Upper lobe of left lung (tissue), 6 donors: Measurements from ENCODE around the gene SNX33. TPM values are rescaled to one million over a fixed set of nuclear protein-coding genes. Genes with fewer than 3 reads are reported as not detected.
A peak's percentile ranks its signal among the peaks of the same experiment; 100 is the strongest.
"Not testable (repeated sequence)": the region's sequence is repeated elsewhere in the genome, so short reads cannot be mapped to it uniquely, and the experiment has no call there.

Experiments
- ATAC-seq, 2 donors: fragments of 200-7000 bp; cut with Tn5 transposase; one replicate each; pipeline ENCODE4 v1.9.1; 2022; ENCODE audit warnings: mild to moderate bottlenecking in 2 of 2, moderate library complexity in 2 of 2; ENCODE audit not compliant: low FRiP score in 2 of 2
- DNase-seq, 2 donors: peaks; one replicate each; pipeline ENCODE4 v3.0.0-alpha.2; 2019 to 2020
- H3K27ac ChIP-seq, 4 donors: fragments of 200-600 bp; sonication (generic); one replicate each; pipeline ENCODE4 v1.5.1; 2016 to 2019
- H3K27me3 ChIP-seq, 4 donors: fragments of 200-600 bp; sonication (generic); one replicate each; pipeline ENCODE4 v1.5.1; 2017 to 2019
- H3K36me3 ChIP-seq, 4 donors: fragments of 200-600 bp; sonication (generic); one replicate each; pipeline ENCODE4 v1.5.1; 2016 to 2019
- H3K4me1 ChIP-seq, 4 donors: fragments of 200-600 bp; sonication (generic); one replicate each; pipeline ENCODE4 v1.5.1; 2018 to 2019
- H3K4me3 ChIP-seq, 4 donors: fragments of 200-600 bp; sonication (generic); one replicate each; pipeline ENCODE4 v1.5.1; 2017 to 2019; ENCODE audit warnings: mild to moderate bottlenecking in 2 of 4, moderate library complexity in 1 of 4
- H3K9me3 ChIP-seq, 4 donors: fragments of 200-600 bp; sonication (generic); one replicate each; pipeline ENCODE4 v1.5.1; 2018 to 2019
- EP300 ChIP-seq, 4 donors: sonication (generic); formaldehyde crosslinking; IDR thresholded peaks; one replicate each; pipeline ENCODE4 v1.5.1; 2017; ENCODE audit warnings: antibody characterized with exemption in 4 of 4, control low read depth in 2 of 4
- POLR2A ChIP-seq, 4 donors: fragments of 450-650 bp; IDR thresholded peaks; one replicate each; pipeline ENCODE4 v1.5.1; 2016 to 2017; ENCODE audit warnings: antibody characterized with exemption in 4 of 4, mild to moderate bottlenecking in 2 of 4
- POLR2AphosphoS5 ChIP-seq, 2 donors: sonication (generic); formaldehyde crosslinking; IDR thresholded peaks; one replicate each; pipeline ENCODE4 v1.5.1; 2017; ENCODE audit warnings: antibody characterized with exemption in 2 of 2
- WGBS, 2 donors: methylation state at CpG; one replicate each; pipeline ENCODE4 v1.1.5; 2017 to 2018; 5-methylcytosine and 5-hydroxymethylcytosine counted together
- total RNA-seq, 6 donors: library from RNA; depleted of rRNA in 4 of 6; stranded (reverse); fragments of >200 nt in 4 of 6; gene quantifications; one replicate each; pipeline versions ENCODE4 v1.1.0 to v1.2.1, GENCODE V29; 2016 to 2021
- TF ChIP-seq, protein P1 (sequence below), 6 experiments: fragments of 450-650 bp in 4 of 6; fragments of 200-600 bp in 2 of 6; sonication (generic) in 2 of 6; IDR thresholded peaks; one replicate each; pipeline ENCODE4 v1.5.1; 2016 to 2019; ENCODE audit warnings: antibody characterized with exemption in 6 of 6
- donor health status: DM: no; HTN: no; CAD: no; lungs with moderate emphysema.
- donor health status: DM: no; HTN: yes; CAD: no; lungs with severe emphysema.

Gene SNX33
- total RNA-seq, 6 donors from 2014 or later, result 26.7 to 46.1 (median 31.7) TPM

DNA sequence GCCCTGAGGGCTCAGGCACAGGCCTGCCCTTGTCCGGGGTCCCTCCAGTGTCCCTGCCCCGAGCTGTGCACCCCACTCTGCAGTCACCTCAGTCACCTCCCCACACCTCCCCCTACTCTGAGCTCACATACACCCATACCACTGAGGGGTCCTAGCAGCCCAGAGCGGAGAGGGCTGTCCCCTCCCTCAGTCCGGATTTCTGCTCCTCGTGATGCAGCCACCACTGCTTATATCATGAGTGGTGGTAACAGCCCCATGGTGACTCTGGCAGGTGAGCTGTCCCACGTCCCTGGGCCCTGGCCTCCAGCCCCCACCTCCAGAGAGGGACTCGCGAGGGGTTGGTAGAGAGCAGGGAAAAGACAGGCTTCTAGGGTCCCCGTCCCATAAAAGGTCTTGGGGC is 56.9 kb downstream of the SNX33 start:
- H3K9me3 ChIP-seq, result no peaks in the 10 kb centered on the region
- no peak overlapping the region for H3K4me3 ChIP-seq
- no peak for DNase-seq
- peaks cover 14 to 28% (median 19%) of the 10 kb centered on the region in 4 donors for H3K4me1 ChIP-seq
- H3K36me3 ChIP-seq, result no peaks in the 10 kb centered on the region
- TF ChIP-seq POLR2A (IDR thresholded peaks at IDR 0.05) (no peak), EP300 (IDR thresholded peaks at IDR 0.05) (no peak), POLR2AphosphoS5 (IDR thresholded peaks at IDR 0.05) (no peak)
- TF ChIP-seq, protein P1, sequence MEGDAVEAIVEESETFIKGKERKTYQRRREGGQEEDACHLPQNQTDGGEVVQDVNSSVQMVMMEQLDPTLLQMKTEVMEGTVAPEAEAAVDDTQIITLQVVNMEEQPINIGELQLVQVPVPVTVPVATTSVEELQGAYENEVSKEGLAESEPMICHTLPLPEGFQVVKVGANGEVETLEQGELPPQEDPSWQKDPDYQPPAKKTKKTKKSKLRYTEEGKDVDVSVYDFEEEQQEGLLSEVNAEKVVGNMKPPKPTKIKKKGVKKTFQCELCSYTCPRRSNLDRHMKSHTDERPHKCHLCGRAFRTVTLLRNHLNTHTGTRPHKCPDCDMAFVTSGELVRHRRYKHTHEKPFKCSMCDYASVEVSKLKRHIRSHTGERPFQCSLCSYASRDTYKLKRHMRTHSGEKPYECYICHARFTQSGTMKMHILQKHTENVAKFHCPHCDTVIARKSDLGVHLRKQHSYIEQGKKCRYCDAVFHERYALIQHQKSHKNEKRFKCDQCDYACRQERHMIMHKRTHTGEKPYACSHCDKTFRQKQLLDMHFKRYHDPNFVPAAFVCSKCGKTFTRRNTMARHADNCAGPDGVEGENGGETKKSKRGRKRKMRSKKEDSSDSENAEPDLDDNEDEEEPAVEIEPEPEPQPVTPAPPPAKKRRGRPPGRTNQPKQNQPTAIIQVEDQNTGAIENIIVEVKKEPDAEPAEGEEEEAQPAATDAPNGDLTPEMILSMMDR (IDR thresholded peaks at IDR 0.05), result no peak
- WGBS, 2 donors, result 92 to 93% methylated on average over 8 to 9 of the region's 9 CpGs
- peak overlapping the region in 2 of 4 donors; percentile 54 to 64 for H3K27ac ChIP-seq
- no peak for ATAC-seq
- H3K27me3 ChIP-seq, result no peaks in the 10 kb centered on the region

DNA sequence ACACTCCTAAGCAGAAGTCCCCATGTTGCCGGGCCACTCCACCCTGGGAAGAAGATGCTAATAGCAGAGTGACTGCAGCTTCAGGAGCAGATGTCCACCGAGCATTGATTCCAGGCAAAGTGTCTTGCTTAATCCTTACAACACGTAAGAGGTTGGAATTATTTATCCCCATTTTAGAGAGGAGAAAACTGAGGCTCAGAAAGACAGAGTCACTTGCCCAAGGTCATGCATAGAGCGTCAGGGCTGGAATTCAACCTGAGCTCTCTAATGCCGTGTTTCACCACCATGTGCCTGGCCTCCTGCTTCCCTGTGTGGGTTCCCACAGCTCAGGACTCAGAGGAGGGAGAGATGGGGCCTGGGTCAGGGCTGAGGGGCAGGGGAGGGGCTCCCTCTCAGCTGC is 57.7 kb downstream of the SNX33 start:
- H3K27ac ChIP-seq, result peak overlapping the region in 2 of 4 donors; percentile 54 to 64
- ATAC-seq, H3K9me3 ChIP-seq, DNase-seq, H3K4me3 ChIP-seq, H3K36me3 ChIP-seq, H3K27me3 ChIP-seq: not testable (repeated sequence)
- H3K4me1 ChIP-seq, result peaks cover 9 to 21% (median 13%) of the 10 kb centered on the region in 4 donors
- WGBS, 2 donors, result 86 to 89% methylated on average over 4 to 5 of the region's 5 CpGs

DNA sequence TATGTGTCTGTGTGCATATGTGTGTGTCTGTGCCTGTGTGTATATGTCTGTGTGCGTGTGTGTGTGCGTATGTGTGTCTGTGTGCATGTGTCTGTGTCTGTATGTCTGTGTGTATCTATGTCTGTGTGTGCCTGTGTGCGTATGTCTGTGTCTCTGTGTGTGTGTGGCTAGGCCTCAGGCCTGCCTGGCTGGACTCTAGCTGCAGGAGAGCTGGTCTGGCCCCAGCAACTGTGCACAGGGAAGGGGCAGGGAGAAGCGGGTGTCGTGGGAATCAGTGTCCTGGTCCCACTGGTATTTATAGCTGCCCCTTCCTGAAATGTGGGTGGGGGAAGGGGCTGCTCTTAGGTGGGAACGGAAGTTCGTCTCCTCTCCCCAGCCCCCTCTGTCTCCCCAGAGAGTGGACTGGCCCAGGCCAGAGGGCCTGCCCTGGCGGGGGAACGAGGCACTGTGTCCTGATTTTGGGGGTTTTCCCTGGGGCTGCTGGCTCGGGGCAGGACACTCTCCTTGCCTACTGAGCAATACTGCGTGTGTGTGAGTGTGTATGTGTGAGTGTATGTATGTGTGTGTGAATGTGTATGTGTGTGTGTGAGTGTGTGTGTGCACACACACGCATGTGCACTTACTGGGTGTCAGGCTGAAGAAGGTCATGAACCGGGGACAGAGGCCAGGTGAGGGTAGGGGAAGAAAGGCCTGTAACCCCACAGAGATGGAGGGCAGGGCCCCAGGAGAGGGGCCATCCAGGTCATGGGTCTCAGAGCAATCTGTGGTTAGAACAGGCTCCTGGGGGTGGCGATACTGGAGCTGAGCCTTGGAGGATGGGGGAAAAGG is 58.4 kb downstream of the SNX33 start:
- H3K9me3 ChIP-seq, result no peaks in the 10 kb centered on the region
- peaks cover 2 to 14% (median 6%) of the 10 kb centered on the region in 4 donors for H3K4me1 ChIP-seq
- no peak overlapping the region for H3K4me3 ChIP-seq
- no peaks in the 10 kb centered on the region for H3K36me3 ChIP-seq
- no peak for ATAC-seq
- no peaks in the 10 kb centered on the region for H3K27me3 ChIP-seq
- no peak for DNase-seq
- peak overlapping the region in 2 of 4 donors; percentile 54 to 64 for H3K27ac ChIP-seq
- TF ChIP-seq EP300 (IDR thresholded peaks at IDR 0.05) (peak in 1 of 4 donors; percentile 53), POLR2A (IDR thresholded peaks at IDR 0.05) (no peak), POLR2AphosphoS5 (IDR thresholded peaks at IDR 0.05) (peak in 1 of 2 donors; percentile 48)
- TF ChIP-seq, protein P1 (IDR thresholded peaks at IDR 0.05), result no peak
- WGBS, 2 donors, result 76 to 89% methylated on average over 13 to 14 of the region's 14 CpGs

DNA sequence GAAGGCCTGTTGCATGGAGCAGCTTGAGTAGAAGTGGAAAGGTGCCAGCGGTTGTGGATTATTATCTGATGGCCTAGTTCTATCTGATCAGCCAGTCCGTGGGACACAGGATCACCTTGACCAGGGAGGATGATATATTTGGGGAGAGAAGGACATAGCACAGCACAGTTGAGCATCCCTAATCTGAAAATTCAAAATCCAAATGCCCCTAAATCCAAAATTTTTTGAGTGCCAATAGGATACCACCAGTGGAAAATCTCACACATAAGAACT is 58.9 kb downstream of the SNX33 start:
- H3K9me3 ChIP-seq, result no peaks in the 10 kb centered on the region
- ATAC-seq, result no peak
- H3K4me3 ChIP-seq, result no peak overlapping the region
- no peak for DNase-seq
- no peaks in the 10 kb centered on the region for H3K36me3 ChIP-seq
- peaks cover 0 to 9% (median 4%) of the 10 kb centered on the region in 4 donors for H3K4me1 ChIP-seq
- H3K27me3 ChIP-seq, result no peaks in the 10 kb centered on the region
- 76 to 88% methylated on average over 2 of the region's 2 CpGs for WGBS, 2 donors
- TF ChIP-seq, protein P1 (IDR thresholded peaks at IDR 0.05), result no peak
- no peak for TF ChIP-seq POLR2AphosphoS5 (IDR thresholded peaks at IDR 0.05)
- no peak for TF ChIP-seq EP300 (IDR thresholded peaks at IDR 0.05)
- no peak overlapping the region for H3K27ac ChIP-seq

DNA sequence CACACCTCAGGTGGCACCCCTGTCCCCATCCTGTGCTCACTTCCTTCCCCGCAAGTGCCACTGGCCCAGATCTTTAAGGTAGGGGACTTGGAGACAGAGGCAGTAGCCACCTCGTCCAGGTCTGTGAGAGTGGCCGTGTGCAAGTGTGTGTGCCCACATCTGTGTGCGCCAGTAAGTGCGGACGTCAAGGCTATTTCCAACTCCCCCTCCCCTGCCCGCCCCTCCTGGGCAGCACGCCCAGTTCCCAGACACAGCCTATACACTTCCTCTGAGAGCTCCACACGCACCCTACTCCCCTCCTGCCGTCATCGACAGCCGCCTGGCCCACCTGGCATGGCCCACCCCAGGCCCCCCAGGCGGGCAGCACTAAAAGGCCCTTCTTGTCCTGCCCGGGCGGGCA is 61.7 kb downstream of the SNX33 start:
- H3K27me3 ChIP-seq, H3K36me3 ChIP-seq, H3K9me3 ChIP-seq: not testable (repeated sequence)
- Histone ChIP-seq H3K4me1 (peaks cover 13 to 23% (median 17%) of the 10 kb centered on the region in 4 donors), H3K27ac (peak overlapping the region in 3 of 4 donors; percentile 40 to 78 (median 57)), H3K4me3 (peak overlapping the region in 2 of 4 donors; percentile 0 to 29)
- TF ChIP-seq EP300 (IDR thresholded peaks at IDR 0.05) (peak in 2 of 4 donors; percentile 31 to 40), POLR2AphosphoS5 (IDR thresholded peaks at IDR 0.05) (peak in 1 of 2 donors; percentile 73)
- ATAC-seq, result peak in 1 of 2 donors; percentile 2
- peak in 1 of 2 donors; percentile 84 for DNase-seq
- 37 to 50% methylated on average over 4 to 6 of the region's 15 CpGs for WGBS, 2 donors

DNA sequence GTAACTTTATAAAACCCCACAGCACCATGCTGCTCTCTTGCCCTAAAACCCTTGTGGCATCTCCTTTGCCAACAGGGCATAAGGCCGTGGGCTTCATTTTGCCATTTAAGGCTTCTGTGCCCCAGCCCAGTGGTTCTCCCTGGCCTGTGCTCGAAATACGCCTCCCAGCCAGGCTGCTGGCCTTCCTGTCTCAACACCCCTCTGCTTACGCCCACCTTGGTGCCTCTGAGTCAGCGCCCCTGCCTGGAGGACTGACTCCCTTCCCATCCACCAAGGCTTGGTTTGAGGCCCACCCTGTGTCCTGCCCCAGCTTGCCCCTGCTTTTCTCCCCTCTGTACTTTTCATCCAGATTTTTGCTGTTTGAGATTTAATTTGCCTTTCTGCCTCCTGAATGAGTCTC is 63.2 kb downstream of the SNX33 start:
- ATAC-seq, result not testable (repeated sequence)

DNA sequence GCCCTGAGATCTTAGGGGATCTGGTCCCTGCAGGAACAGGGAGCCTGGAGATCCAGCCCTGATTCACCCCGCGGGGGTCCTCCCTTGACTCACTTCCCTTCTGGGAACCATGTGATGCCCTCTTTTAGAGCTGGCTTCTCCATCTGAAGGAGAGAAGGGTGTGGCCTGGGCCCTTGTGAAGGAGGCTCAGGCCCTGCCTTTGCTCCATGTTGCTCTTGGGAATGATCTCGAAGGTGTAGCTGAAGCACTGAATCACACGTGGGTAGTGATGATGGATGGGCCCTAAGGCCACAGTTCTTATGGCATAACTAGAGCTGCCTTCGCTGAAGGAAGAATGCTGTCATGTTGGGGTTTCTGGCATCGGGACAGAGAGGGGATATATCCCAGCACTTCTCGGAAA is 63.8 kb downstream of the SNX33 start:
- Histone ChIP-seq H3K4me1 (peaks cover 13 to 23% (median 17%) of the 10 kb centered on the region in 4 donors), H3K4me3 (peak overlapping the region in 3 of 4 donors; percentile 17 to 52 (median 37)), H3K27ac (peak overlapping the region in 1 of 4 donors; percentile 46)
- not testable (repeated sequence) for ATAC-seq, H3K36me3 ChIP-seq, DNase-seq, H3K27me3 ChIP-seq, H3K9me3 ChIP-seq
- WGBS, 2 donors, result 67 to 77% methylated on average over 5 of the region's 7 CpGs

More for the DNA sequence above, 63.2 kb downstream of the SNX33 start:
- H3K36me3 ChIP-seq, H3K4me3 ChIP-seq, H3K9me3 ChIP-seq, DNase-seq, H3K27me3 ChIP-seq: not testable (repeated sequence)
- 64% methylated on average over 4 of the region's 5 CpGs; no CpG with 5 or more reads in 1 of the 2 donors for WGBS, 2 donors
- peaks cover 13 to 23% (median 17%) of the 10 kb centered on the region in 4 donors for H3K4me1 ChIP-seq
- peak overlapping the region in 1 of 4 donors; percentile 63 for H3K27ac ChIP-seq
